Posterior vena cava (tissue), 2 donors: ENCODE data around the gene KIRREL2. TPM values are rescaled to one million over a fixed set of nuclear protein-coding genes. Genes with fewer than 3 reads are reported as not detected.
"Not testable (repeated sequence)": the region's sequence is repeated elsewhere in the genome, so short reads cannot be mapped to it uniquely, and the experiment has no call there.

Experiments
- DNase-seq: peaks from one replicate; pipeline ENCODE4 v3.0.0-alpha.2; 2020; ENCODE audit warnings: low spot score
- intact Hi-C, 2 donors: fragments of 100-400 bp; cut with DNase I; formaldehyde crosslinking; loops; one replicate each; pipeline versions ENCODE4 v1.14.1 to v1.14.2; 2022 to 2023
- total RNA-seq, 2 donors: library from RNA; stranded (reverse); fragmentation: NEBNext Ultra II Directional; extraction: Animal tissue kit (Norgen Biotek cat#: 25700); gene quantifications; one replicate each; pipeline ENCODE4 v1.2.1, GENCODE V29; 2021
- donor health status: DM: yes; HTN: yes; CAD: no.
- donor health status: DM: yes; HTN: yes; CAD: no.

Gene KIRREL2
- total RNA-seq, 2 donors from 2014 or later, result not detected

DNA sequence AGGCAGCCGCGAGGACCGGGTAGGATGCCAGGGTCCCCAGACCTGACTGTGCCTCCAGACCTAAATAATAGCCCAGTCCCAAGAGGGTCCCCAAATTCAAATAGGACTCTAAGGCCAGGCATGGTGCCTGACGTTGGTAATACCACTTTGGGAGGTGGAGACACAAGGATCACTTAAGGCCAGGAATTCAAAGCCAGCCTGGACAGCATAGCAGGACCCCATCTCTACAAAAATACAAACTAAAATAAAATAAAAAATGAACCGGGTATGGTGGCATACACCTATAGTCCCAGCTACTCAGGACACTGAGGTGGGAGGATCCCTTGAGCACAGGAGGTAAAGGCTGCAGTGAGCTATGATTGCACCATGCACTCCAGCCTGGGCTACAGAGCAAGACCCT lies 6.3 kb downstream of the KIRREL2 start:
- DNase-seq, result no peak
- intact Hi-C loops, result no loop called here

DNA sequence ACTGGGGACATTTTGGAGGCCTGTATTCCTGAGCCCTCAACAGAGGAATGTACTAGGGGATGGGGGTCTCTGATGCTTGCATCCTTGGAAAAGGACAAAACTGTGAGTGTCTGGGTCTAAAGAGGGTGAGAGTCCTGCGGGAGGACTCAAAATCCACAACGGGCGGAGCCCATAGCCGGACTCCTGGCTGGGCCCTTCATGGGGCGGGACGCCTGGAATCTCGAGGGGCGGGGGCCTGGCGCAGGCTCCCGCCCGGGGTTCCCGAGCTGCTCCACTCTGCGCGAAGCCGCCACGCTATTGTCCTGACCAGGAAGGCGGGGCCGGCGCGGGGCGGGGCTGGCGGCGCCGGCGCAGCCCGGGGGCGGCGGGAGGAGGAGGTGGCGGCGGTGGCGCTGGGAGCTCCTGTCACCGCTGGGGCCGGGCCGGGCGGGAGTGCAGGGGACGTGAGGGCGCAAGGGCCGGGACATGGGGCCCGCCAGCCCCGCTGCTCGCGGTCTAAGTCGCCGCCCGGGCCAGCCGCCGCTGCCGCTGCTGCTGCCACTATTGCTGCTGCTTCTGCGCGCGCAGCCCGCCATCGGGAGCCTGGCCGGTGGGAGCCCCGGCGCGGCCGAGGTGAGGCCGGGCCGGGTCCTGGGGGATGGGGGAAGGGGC lies 11.6 kb downstream of the KIRREL2 start, which contains the start of gene APLP1:
APLP1 (plus strand) TSS at position 403 of the 651 bp plus-strand sequence; CDS start at position 466, 63 bp downstream.
- no peak for DNase-seq
- intact Hi-C loops, result no loop called here

- no peak for DNase-seq
- intact Hi-C loops, result no loop called here
Measured at GRCh38 chr19:35868823-35869326, 12.2 kb downstream of the KIRREL2 start.

DNA sequence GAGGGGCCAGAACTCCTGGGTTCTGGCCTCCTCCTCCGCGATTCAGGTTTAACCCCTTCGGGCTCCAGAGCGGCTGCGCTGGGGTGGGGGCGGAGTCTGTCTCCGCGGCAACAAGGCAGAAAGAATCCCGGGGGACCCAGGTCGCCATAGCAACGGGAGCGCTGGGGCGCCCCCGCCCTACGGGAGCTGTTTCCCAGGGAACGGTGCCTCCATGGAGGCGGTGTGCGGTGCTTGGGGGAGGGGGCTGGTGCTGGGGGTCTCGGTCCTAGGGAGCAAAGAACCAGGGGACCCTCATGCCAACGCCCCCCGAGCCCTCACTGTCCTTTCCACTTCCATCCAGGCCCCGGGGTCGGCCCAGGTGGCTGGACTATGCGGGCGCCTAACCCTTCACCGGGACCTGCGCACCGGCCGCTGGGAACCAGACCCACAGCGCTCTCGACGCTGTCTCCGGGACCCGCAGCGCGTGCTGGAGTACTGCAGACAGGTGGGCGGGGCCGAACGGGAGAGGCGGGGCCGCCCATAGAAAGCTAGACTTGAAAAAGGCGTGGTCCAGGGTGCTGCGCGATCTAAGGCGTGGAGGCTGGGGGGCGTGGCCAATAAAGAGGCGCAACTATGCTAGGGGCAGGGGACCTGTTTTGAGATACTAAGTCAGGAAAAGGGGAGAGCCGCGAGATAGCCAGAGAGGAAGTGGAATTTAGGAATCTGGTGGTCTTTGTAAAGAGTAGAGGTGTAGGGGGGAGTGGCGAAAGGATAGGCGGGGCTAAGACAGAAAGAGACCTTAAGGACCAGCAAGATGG lies 12.8 kb downstream of the KIRREL2 start:
- peak; percentile 89 for DNase-seq

DNA sequence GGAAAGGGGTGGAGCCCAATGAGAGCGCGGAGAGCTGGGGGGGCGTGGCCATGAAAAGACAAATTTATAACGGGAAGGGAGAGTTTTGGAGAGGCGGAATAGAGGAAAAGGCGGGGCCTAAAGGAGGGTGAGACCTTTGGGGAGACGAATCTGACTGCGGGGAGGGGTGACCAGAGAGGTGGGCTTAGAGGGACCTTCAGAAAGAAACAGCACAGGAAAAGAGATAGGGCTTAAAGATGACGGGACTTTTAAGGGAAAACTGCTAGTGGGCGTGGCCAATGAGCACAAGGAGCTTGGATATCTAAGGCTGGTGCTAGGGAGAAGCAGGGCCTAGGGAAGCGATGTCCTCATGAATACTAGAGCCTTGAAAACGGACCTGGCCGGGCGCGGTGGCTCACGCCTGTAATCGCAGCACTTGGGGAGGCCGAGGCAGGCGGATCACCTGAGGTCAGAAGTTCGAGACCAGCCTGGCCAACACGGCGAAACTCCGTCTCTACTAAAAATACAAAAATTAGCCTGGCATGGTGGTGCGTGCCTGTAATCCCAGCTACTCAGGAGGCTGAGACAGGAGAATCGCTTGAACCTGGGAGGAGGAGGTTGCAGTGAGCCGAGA lies 13.5 kb downstream of the KIRREL2 start:
- intact Hi-C loops, DNase-seq: not testable (repeated sequence)

More for the DNA sequence above, 12.8 kb downstream of the KIRREL2 start:
- intact Hi-C loops, result no loop called here

DNA sequence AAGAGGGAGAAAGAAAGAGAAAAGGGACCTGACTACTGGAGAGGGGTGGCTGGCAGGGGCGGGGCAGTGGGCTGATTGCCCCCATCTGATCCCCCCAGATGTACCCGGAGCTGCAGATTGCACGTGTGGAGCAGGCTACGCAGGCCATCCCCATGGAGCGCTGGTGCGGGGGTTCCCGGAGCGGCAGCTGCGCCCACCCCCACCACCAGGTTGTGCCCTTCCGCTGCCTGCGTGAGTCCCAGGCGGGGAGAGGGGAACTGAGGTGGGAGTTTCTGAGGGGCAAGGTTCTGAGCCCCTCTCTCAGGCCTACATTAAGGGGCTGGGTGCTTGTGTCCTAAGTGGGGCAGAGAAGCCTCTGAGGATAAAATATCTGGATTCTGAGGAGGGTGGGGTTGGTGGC lies 14.1 kb downstream of the KIRREL2 start:
- DNase-seq, result no peak
- intact Hi-C loops, result no loop called here

GRCh38 chr19:35871611-35872010 lies 14.9 kb downstream of the KIRREL2 start:
- DNase-seq, result no peak
- intact Hi-C loops, result no loop called here

GRCh38 chr19:35872180-35872579 lies 15.5 kb downstream of the KIRREL2 start:
- intact Hi-C loops, result no loop called here
- no peak for DNase-seq

- intact Hi-C loops, result no loop called here
- DNase-seq, result no peak
Measured at GRCh38 chr19:35874392-35874930, 17.8 kb downstream of the KIRREL2 start.

GRCh38 chr19:35879068-35879467 lies 22.4 kb downstream of the KIRREL2 start:
- intact Hi-C loops, result no loop called here

GRCh38 chr19:35879770-35880317 lies 23.1 kb downstream of the KIRREL2 start:
- DNase-seq, result peak; percentile 97

More at GRCh38 chr19:35879068-35879467, 22.4 kb downstream of the KIRREL2 start:
- no peak for DNase-seq

GRCh38 chr19:35882114-35882832 lies 25.6 kb downstream of the KIRREL2 start:
- intact Hi-C loops, result loop anchor here in 1 of 2 donors (5.0 kb wide), 1 partner anchor 55 kb away; the partner anchor contains the start of gene LRFN3
- no peak for DNase-seq

More at GRCh38 chr19:35879770-35880317, 23.1 kb downstream of the KIRREL2 start:
- intact Hi-C loops, result loop anchor here in 1 of 2 donors (5.0 kb wide), 1 partner anchor 57 kb away; the partner anchor contains the start of gene LRFN3

GRCh38 chr19:35883882-35884281 lies 27.2 kb downstream of the KIRREL2 start:
- intact Hi-C loops, result loop anchor here in 1 of 2 donors (5.0 kb wide), 1 partner anchor 53 kb away; the partner anchor contains the start of gene LRFN3
- DNase-seq, result no peak

- no peak for DNase-seq
Measured at GRCh38 chr19:35885225-35885738, 28.6 kb downstream of the KIRREL2 start.

GRCh38 chr19:35885904-35886303 lies 29.2 kb downstream of the KIRREL2 start:
- intact Hi-C loops, result loop anchor here in 1 of 2 donors (5.0 kb wide), 1 partner anchor 36 kb away; no protein-coding TSS in a partner anchor
- DNase-seq, result no peak

More at GRCh38 chr19:35885225-35885738, 28.6 kb downstream of the KIRREL2 start:
- intact Hi-C loops, result loop anchor here in 1 of 2 donors (5.0 kb wide), 1 partner anchor 37 kb away; no protein-coding TSS in a partner anchor

- intact Hi-C loops, result loop anchor here in 1 of 2 donors (5.0 kb wide), 1 partner anchor 35 kb away; no protein-coding TSS in a partner anchor
- no peak for DNase-seq
Measured at GRCh38 chr19:35887197-35887596, 30.5 kb downstream of the KIRREL2 start.

GRCh38 chr19:35888398-35888797 lies 31.7 kb downstream of the KIRREL2 start:
- intact Hi-C loops, result loop anchor here in 1 of 2 donors (5.0 kb wide), 1 partner anchor 34 kb away; no protein-coding TSS in a partner anchor
- DNase-seq, result no peak
